ENCODE data around the gene IDH2.

DNA sequence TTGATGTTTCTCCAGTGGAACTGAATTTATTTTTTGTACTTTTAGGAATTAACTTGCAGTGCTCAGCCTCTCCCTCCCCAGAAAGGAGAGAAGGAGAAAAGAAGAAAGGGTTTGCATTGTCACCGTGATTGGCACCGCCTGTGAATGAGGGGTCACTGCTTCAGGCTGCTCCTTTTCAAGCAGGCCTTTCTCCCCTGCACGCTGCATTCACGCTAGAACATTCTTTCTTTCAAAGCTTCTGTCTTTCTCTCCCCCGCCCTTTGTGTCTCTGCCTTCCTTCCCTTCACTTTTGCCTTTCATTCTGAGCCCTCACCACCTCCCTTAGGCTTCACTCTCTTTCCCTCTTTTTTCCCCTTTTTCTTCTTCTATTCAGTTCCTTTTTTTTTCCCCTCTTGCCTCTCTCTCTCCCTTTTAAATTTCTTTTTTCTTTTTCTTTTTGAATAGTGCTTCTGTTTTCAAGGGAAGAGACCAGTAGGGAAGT is 58.7 kb downstream of the IDH2 start:
- TF ChIP-seq CTCF (IDR thresholded peaks at IDR 0.05; ENCODE audit: poor library complexity, severe bottlenecking) (no peak), EZH2 (IDR thresholded peaks at IDR 0.05; ENCODE audit: borderline replicate concordance, insufficient read depth, low read length, poor library complexity, severe bottlenecking) (no peak), POLR2AphosphoS5 (IDR thresholded peaks at IDR 0.05) (no peak), MXI1 (conservative IDR thresholded peaks at IDR 0.05; ENCODE audit: poor library complexity, severe bottlenecking) (no peak), EP300 (conservative IDR thresholded peaks at IDR 0.05; ENCODE audit: poor library complexity, severe bottlenecking) (no peak)

Measured in neural cell (in vitro differentiated cells).